HG03066 (cell line): ENCODE data around the gene LGALS7.
"Not testable (repeated sequence)": the region's sequence is repeated elsewhere in the genome, so short reads cannot be mapped to it uniquely, and the experiment has no call there.

Experiments
- ATAC-seq: cut with Tn5 transposase; IDR thresholded peaks from one replicate; pipeline ENCODE4 v1.9.1; 2021; ENCODE audit warnings: low read depth; ENCODE audit not compliant: unreplicated experiment

Gene LGALS7

GRCh38 chr19:38774181-38774950 is 1.0 kb upstream of the LGALS7 start:
- no peak for ATAC-seq

GRCh38 chr19:38771569-38771968 is 1.7 kb downstream of the LGALS7 start:
- not testable (repeated sequence) for ATAC-seq

GRCh38 chr19:38770949-38771275 is 2.4 kb downstream of the LGALS7 start:
- ATAC-seq = not testable (repeated sequence)

GRCh38 chr19:38770228-38770948 is 2.9 kb downstream of the LGALS7 start:
- not testable (repeated sequence) for ATAC-seq

- peak; percentile 62 for ATAC-seq
These were observed 3.6 kb downstream of the LGALS7 start for GRCh38 chr19:38769635-38770211.

- no peak for ATAC-seq
These were observed 6.9 kb downstream of the LGALS7 start for GRCh38 chr19:38766276-38767047.

GRCh38 chr19:38765214-38765613 is 8.1 kb downstream of the LGALS7 start:
- ATAC-seq = no peak

- ATAC-seq = no peak
These were observed 9.5 kb downstream of the LGALS7 start for GRCh38 chr19:38763795-38764220.

- not testable (repeated sequence) for ATAC-seq
These were observed 11.4 kb downstream of the LGALS7 start for GRCh38 chr19:38761884-38762389.

- not testable (repeated sequence) for ATAC-seq
These were observed 12.4 kb downstream of the LGALS7 start for GRCh38 chr19:38760805-38761517.

- no peak for ATAC-seq
These were observed 13.7 kb downstream of the LGALS7 start for GRCh38 chr19:38759590-38760003.

- ATAC-seq = not testable (repeated sequence)
These were observed 19.1 kb downstream of the LGALS7 start for GRCh38 chr19:38754196-38754595.

GRCh38 chr19:38753783-38754182 is 19.5 kb downstream of the LGALS7 start:
- not testable (repeated sequence) for ATAC-seq

GRCh38 chr19:38745316-38745715 is 28.0 kb downstream of the LGALS7 start:
- ATAC-seq = no peak

- ATAC-seq = no peak
These were observed 28.4 kb downstream of the LGALS7 start for GRCh38 chr19:38744874-38745273.

- ATAC-seq = no peak
These were observed 29.0 kb downstream of the LGALS7 start, which contains the start of gene CAPN12 for GRCh38 chr19:38744298-38744681. Gene CAPN12, minus strand, starts transcription at chr19:38744474. Its CDS starts 309 bp downstream, at chr19:38744165.

GRCh38 chr19:38743394-38744297 is 29.7 kb downstream of the LGALS7 start:
- ATAC-seq = no peak

GRCh38 chr19:38742906-38743305 is 30.4 kb downstream of the LGALS7 start:
- ATAC-seq = no peak

- no peak for ATAC-seq
These were observed 31.0 kb downstream of the LGALS7 start for GRCh38 chr19:38742296-38742695.
